Vagina (tissue), 2 donors: ENCODE results near the gene CDH13. TPM values are rescaled to one million over a fixed set of nuclear protein-coding genes. Genes with fewer than 3 reads are reported as not detected.

Experiments
- DNase-seq, 2 donors: peaks; one replicate each; pipeline ENCODE4 v3.0.0-alpha.2; 2017; ENCODE audit errors: extremely low spot score in 2 of 2
- H3K27ac ChIP-seq: fragments of 200-600 bp; sonication (generic); one replicate; pipeline ENCODE4 v1.5.1; 2019
- H3K27me3 ChIP-seq: fragments of 200-600 bp; sonication (generic); one replicate; pipeline ENCODE4 v1.5.1; 2019
- H3K36me3 ChIP-seq, 2 donors: fragments of 200-600 bp; sonication (generic); one replicate each; pipeline ENCODE4 v1.5.1; 2017 to 2019
- H3K4me1 ChIP-seq: fragments of 200-600 bp; sonication (generic); one replicate; pipeline ENCODE4 v1.5.1; 2019
- H3K4me3 ChIP-seq, 2 donors: fragments of 200-600 bp; sonication (generic); 1 replicate in 1 of 2; 2 replicates in 1 of 2; pipeline ENCODE4 v1.5.1; 2016 to 2019
- H3K9me3 ChIP-seq: fragments of 200-600 bp; sonication (generic); one replicate; pipeline ENCODE4 v1.5.1; 2019
- CTCF ChIP-seq, 3 experiments: fragments of 450-650 bp in 2 of 3; fragments of 200-600 bp in 1 of 3; sonication (generic) in 1 of 3; IDR thresholded peaks; one replicate each; pipeline ENCODE4 v1.5.1; 2017 to 2019; ENCODE audit warnings: antibody characterized with exemption in 3 of 3, mild to moderate bottlenecking in 2 of 3, moderate library complexity in 2 of 3
- POLR2A ChIP-seq, 2 donors: fragments of 450-650 bp; IDR thresholded peaks; one replicate each; pipeline ENCODE4 v1.6.1; 2017; ENCODE audit warnings: antibody characterized with exemption in 2 of 2, mild to moderate bottlenecking in 2 of 2, moderate library complexity in 2 of 2
- POLR2AphosphoS5 ChIP-seq, 2 donors: sonication (generic); formaldehyde crosslinking; IDR thresholded peaks; one replicate each; pipeline ENCODE4 v1.9.0; 2017; ENCODE audit warnings: antibody characterized with exemption in 2 of 2, mild to moderate bottlenecking in 2 of 2, low read depth in 1 of 2; ENCODE audit not compliant: insufficient read depth in 1 of 2
- intact Hi-C: fragments of 100-400 bp; cut with DNase I; formaldehyde crosslinking; loops from one replicate; pipeline ENCODE4 v1.15.1; 2023
- total RNA-seq: library from RNA; depleted of rRNA; stranded (reverse); fragments of >200 nt; gene quantifications from one replicate; pipeline ENCODE4 v1.2.3, GENCODE V29; 2016

CDH13 gene
- total RNA-seq, 1 donor from 2014 or later = 123 TPM

- intact Hi-C loops = no loop called here
Observed at GRCh38 chr16:82703871-82704768, 77.4 kb downstream of the CDH13 start.

GRCh38 chr16:82709987-82710386 lies 83.2 kb downstream of the CDH13 start:
- no peak for DNase-seq
- Histone ChIP-seq H3K9me3 (no peaks in the 10 kb centered on the region), H3K36me3 (no peaks in the 10 kb centered on the region), H3K4me3 (no peak overlapping the region), H3K27me3 (no peaks in the 10 kb centered on the region), H3K27ac (no peak overlapping the region), H3K4me1 (no peaks in the 10 kb centered on the region)
- intact Hi-C loops = no loop called here
- TF ChIP-seq POLR2A (IDR thresholded peaks at IDR 0.05) = no peak
- no peak for TF ChIP-seq POLR2AphosphoS5 (IDR thresholded peaks at IDR 0.05; ENCODE audit: insufficient read depth in 1 of 2, low read depth in 1 of 2)
- no peak for TF ChIP-seq CTCF (IDR thresholded peaks at IDR 0.05)

More at GRCh38 chr16:82703871-82704768, 77.4 kb downstream of the CDH13 start:
- Histone ChIP-seq H3K4me1 (peaks cover 24% of the 10 kb centered on the region), H3K36me3 (no peaks in the 10 kb centered on the region), H3K9me3 (no peaks in the 10 kb centered on the region), H3K27me3 (no peaks in the 10 kb centered on the region), H3K4me3 (no peak overlapping the region), H3K27ac (no peak overlapping the region)
- no peak for DNase-seq
- TF ChIP-seq POLR2AphosphoS5 (IDR thresholded peaks at IDR 0.05; ENCODE audit: insufficient read depth in 1 of 2, low read depth in 1 of 2) (no peak), CTCF (IDR thresholded peaks at IDR 0.05) (no peak), POLR2A (IDR thresholded peaks at IDR 0.05) (no peak)

- no peak for DNase-seq
- no peak for TF ChIP-seq POLR2AphosphoS5 (IDR thresholded peaks at IDR 0.05; ENCODE audit: insufficient read depth in 1 of 2, low read depth in 1 of 2)
- no peak for TF ChIP-seq CTCF (IDR thresholded peaks at IDR 0.05)
- no peak for TF ChIP-seq POLR2A (IDR thresholded peaks at IDR 0.05)
- Histone ChIP-seq H3K9me3 (no peaks in the 10 kb centered on the region), H3K27me3 (no peaks in the 10 kb centered on the region), H3K27ac (no peak overlapping the region), H3K36me3 (no peaks in the 10 kb centered on the region), H3K4me1 (peaks cover 10% of the 10 kb centered on the region), H3K4me3 (no peak overlapping the region)
- intact Hi-C loops = no loop called here
Observed at GRCh38 chr16:82713778-82714177, 87.0 kb downstream of the CDH13 start.

GRCh38 chr16:82715160-82715559 lies 88.4 kb downstream of the CDH13 start:
- Histone ChIP-seq H3K36me3 (no peaks in the 10 kb centered on the region), H3K27ac (no peak overlapping the region), H3K9me3 (no peaks in the 10 kb centered on the region), H3K27me3 (no peaks in the 10 kb centered on the region), H3K4me1 (peaks cover 10% of the 10 kb centered on the region), H3K4me3 (no peak overlapping the region)
- no peak for TF ChIP-seq CTCF (IDR thresholded peaks at IDR 0.05)
- intact Hi-C loops = no loop called here
- DNase-seq = no peak

GRCh38 chr16:82715833-82716232 lies 89.1 kb downstream of the CDH13 start:
- H3K27ac ChIP-seq = no peak overlapping the region
- peaks cover 10% of the 10 kb centered on the region for H3K4me1 ChIP-seq
- H3K36me3 ChIP-seq = no peaks in the 10 kb centered on the region
- intact Hi-C loops = no loop called here
- no peak for TF ChIP-seq POLR2AphosphoS5 (IDR thresholded peaks at IDR 0.05; ENCODE audit: insufficient read depth in 1 of 2, low read depth in 1 of 2)
- no peak for TF ChIP-seq CTCF (IDR thresholded peaks at IDR 0.05)
- TF ChIP-seq POLR2A (IDR thresholded peaks at IDR 0.05) = no peak
- no peak for DNase-seq
- no peaks in the 10 kb centered on the region for H3K27me3 ChIP-seq
- H3K4me3 ChIP-seq = no peak overlapping the region
- H3K9me3 ChIP-seq = no peaks in the 10 kb centered on the region
